Rectal smooth muscle tissue (tissue), 1 donor: ENCODE results near the gene HELZ.

Experiments used
- H3K27ac ChIP-seq: one replicate; pipeline ENCODE4 v1.7.0; 2013; ENCODE audit warnings: low read depth, low read length, inconsistent platforms
- H3K27me3 ChIP-seq: one replicate; pipeline ENCODE4 v1.7.0; 2013; ENCODE audit warnings: low read length; ENCODE audit not compliant: control insufficient read depth, insufficient read depth
- H3K36me3 ChIP-seq: one replicate; pipeline ENCODE4 v1.7.0; 2013; ENCODE audit warnings: low read length; ENCODE audit not compliant: control insufficient read depth, insufficient read depth
- H3K4me1 ChIP-seq: one replicate; pipeline ENCODE4 v1.7.0; 2013; ENCODE audit warnings: low read length; ENCODE audit not compliant: control insufficient read depth, insufficient read depth
- H3K4me3 ChIP-seq: one replicate; pipeline ENCODE4 v1.7.0; 2013; ENCODE audit warnings: low read length
- H3K9ac ChIP-seq: one replicate; pipeline ENCODE4 v1.7.0; 2013; ENCODE audit warnings: low read length

The HELZ gene

GRCh38 chr17:67241719-67242341, 3.2 kb downstream of the HELZ start:
- H3K27me3 ChIP-seq: no peaks in the 10 kb centered on the region
- no peak overlapping the region for H3K27ac ChIP-seq
- H3K4me1 ChIP-seq: peaks cover 20% of the 10 kb centered on the region
- peaks cover 4% of the 10 kb centered on the region for H3K36me3 ChIP-seq
- H3K4me3 ChIP-seq: no peak overlapping the region
- no peak overlapping the region for H3K9ac ChIP-seq

GRCh38 chr17:67239597-67239996, 5.4 kb downstream of the HELZ start:
- peaks cover 11% of the 10 kb centered on the region for H3K36me3 ChIP-seq
- H3K4me1 ChIP-seq: peaks cover 20% of the 10 kb centered on the region
- H3K9ac ChIP-seq: no peak overlapping the region
- H3K27ac ChIP-seq: no peak overlapping the region
- H3K27me3 ChIP-seq: no peaks in the 10 kb centered on the region
- H3K4me3 ChIP-seq: no peak overlapping the region

DNA sequence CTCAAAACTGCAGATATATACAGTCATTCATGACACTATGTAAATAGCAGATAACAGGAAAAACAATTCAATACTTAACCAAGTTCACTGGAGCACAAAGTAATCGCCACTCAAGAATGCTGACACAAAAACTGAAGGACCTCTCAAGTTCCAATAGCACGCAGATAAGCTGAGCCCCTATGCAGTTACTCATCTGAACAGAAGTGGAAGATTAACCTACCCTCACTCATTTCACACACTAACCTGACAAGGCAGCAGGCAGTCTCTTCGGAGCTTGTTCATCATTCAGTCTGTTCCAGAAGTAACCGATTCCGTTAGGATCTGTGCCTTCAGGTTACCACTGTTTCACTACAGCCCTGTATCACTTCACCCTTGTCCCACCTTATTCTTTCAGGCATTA, 6.0 kb downstream of the HELZ start:
- Histone ChIP-seq H3K4me1 (peaks cover 18% of the 10 kb centered on the region), H3K36me3 (peaks cover 11% of the 10 kb centered on the region), H3K4me3 (no peak overlapping the region), H3K27me3 (no peaks in the 10 kb centered on the region), H3K9ac (no peak overlapping the region), H3K27ac (no peak overlapping the region)

DNA sequence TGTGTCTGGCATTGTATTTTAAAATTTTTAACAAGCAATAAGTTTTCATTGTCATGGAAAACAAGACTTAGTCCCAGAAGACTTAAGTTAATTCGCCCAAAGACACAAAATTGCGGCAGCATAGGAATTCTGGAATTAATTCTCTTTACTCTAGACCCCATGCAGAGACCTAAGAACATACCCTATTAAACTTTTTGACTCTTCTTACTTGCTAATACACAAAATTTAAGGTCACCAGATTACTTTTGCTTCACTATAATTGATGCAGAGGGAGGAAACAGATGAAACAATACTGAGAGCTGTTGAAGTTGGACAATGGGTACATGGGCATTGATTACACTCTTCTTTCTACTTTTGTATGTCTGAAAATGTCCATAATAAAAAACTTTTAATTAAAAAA, 12.6 kb downstream of the HELZ start:
- H3K36me3 ChIP-seq: peaks cover 11% of the 10 kb centered on the region

GRCh38 chr17:67229109-67229955, 15.7 kb downstream of the HELZ start:
- Histone ChIP-seq H3K4me3 (no peak overlapping the region), H3K27me3 (no peaks in the 10 kb centered on the region), H3K9ac (no peak overlapping the region), H3K36me3 (no peaks in the 10 kb centered on the region), H3K27ac (no peak overlapping the region), H3K4me1 (no peaks in the 10 kb centered on the region)

More for the DNA sequence above, 12.6 kb downstream of the HELZ start:
- Histone ChIP-seq H3K27ac (no peak overlapping the region), H3K9ac (no peak overlapping the region), H3K4me1 (no peaks in the 10 kb centered on the region), H3K27me3 (no peaks in the 10 kb centered on the region), H3K4me3 (no peak overlapping the region)

- H3K4me3 ChIP-seq: no peak overlapping the region
- H3K4me1 ChIP-seq: no peaks in the 10 kb centered on the region
- no peaks in the 10 kb centered on the region for H3K27me3 ChIP-seq
- H3K27ac ChIP-seq: no peak overlapping the region
- no peak overlapping the region for H3K9ac ChIP-seq
- H3K36me3 ChIP-seq: no peaks in the 10 kb centered on the region
Measured at GRCh38 chr17:67227488-67227887, 17.5 kb downstream of the HELZ start.

DNA sequence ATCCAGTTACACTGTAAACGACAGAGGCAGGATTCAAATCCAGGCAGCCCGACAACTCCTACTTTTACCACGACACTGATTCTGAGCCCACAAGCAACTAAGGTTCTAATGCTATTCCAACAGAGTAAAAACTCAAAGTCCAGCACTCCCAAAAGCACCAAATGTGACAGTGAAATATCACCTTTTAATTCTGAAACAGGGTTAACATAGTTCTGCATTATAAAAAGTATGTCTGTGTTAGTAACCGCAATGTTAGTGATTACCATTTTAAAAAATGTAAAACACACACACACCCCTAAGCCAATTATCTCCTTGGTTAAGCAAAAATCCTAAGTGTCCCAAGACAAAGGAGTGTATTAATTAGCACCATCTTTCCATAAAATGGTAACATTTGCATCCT, 19.7 kb downstream of the HELZ start:
- Histone ChIP-seq H3K27ac (no peak overlapping the region), H3K27me3 (no peaks in the 10 kb centered on the region), H3K36me3 (no peaks in the 10 kb centered on the region), H3K4me3 (no peak overlapping the region), H3K9ac (no peak overlapping the region), H3K4me1 (no peaks in the 10 kb centered on the region)

DNA sequence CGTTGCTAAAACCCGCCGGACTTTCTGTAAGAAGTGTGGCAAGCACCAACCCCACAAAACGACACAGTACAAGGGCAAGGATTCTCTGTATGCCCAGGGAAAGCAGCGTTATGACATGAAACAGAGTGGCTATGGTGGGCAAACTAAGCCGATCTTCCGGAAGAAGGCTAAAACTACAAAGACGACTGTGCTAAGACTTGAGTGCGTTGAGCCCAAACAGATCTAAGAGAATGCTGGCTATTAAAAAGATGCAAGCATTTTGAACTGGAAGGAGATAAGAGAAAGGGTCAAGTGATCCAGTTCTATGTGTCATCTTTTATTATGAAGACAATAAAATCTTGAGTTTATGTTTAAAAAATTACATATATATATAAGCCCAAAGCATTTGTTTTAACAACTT, 20.3 kb downstream of the HELZ start:
- peaks cover 3% of the 10 kb centered on the region for H3K36me3 ChIP-seq
- no peak overlapping the region for H3K27ac ChIP-seq
- H3K4me1 ChIP-seq: no peaks in the 10 kb centered on the region
- no peak overlapping the region for H3K9ac ChIP-seq
- no peak overlapping the region for H3K4me3 ChIP-seq
- no peaks in the 10 kb centered on the region for H3K27me3 ChIP-seq

DNA sequence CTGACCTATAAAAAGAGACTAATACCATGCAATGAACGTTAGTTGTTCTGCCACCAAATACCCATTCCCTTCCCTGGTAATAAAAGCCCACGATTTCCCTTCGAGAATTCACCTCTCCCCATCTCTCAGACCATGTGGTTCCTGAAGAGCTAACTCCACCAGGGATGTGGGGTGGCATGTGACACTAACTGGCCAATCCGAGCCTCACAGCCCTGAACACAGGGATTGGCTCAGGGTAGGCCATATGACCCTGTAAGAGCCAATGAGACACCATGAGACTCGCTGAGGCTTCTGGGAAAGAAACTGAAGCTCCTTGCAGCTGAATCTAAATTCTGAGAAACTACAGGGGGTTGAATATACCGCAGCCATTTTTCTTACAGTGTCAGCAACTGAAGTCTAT, 21.1 kb downstream of the HELZ start:
- Histone ChIP-seq H3K36me3 (peaks cover 3% of the 10 kb centered on the region), H3K4me1 (no peaks in the 10 kb centered on the region), H3K27ac (no peak overlapping the region), H3K27me3 (no peaks in the 10 kb centered on the region), H3K9ac (no peak overlapping the region), H3K4me3 (no peak overlapping the region)

GRCh38 chr17:67221062-67221998, 23.7 kb downstream of the HELZ start:
- H3K9ac ChIP-seq: no peak overlapping the region
- H3K27ac ChIP-seq: no peak overlapping the region
- no peaks in the 10 kb centered on the region for H3K27me3 ChIP-seq
- H3K4me1 ChIP-seq: no peaks in the 10 kb centered on the region
- H3K36me3 ChIP-seq: peaks cover 7% of the 10 kb centered on the region
- no peak overlapping the region for H3K4me3 ChIP-seq

DNA sequence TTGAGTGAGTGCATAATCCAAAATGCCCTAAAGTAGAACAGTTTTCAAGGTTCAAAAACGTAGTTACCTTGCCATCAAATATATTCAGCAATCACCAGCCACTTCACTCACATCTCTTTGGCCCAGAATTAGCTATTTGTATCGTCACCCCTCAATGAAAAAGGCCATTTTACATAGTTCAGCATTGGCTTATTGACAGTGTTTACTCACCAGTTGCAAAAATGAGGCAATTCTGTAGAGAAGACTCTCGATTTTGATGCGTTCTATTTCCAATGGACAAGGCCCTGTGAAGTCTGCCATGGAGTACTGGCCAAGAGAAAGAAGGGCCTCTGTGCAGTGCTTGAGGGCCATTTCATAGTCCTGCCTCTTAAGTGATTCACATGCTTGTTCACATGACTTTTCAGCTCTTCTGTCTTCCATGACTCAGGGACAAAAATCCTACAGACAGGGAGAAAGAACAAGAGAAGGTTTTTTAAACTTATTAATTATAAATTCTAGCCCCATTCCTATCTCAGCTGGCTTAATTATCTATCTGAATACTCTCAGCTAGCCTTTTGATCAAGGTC, 26.5 kb downstream of the HELZ start:
- H3K4me3 ChIP-seq: no peak overlapping the region
- H3K9ac ChIP-seq: no peak overlapping the region
- H3K27me3 ChIP-seq: no peaks in the 10 kb centered on the region
- H3K27ac ChIP-seq: no peak overlapping the region
- H3K36me3 ChIP-seq: peaks cover 7% of the 10 kb centered on the region
- H3K4me1 ChIP-seq: no peaks in the 10 kb centered on the region

DNA sequence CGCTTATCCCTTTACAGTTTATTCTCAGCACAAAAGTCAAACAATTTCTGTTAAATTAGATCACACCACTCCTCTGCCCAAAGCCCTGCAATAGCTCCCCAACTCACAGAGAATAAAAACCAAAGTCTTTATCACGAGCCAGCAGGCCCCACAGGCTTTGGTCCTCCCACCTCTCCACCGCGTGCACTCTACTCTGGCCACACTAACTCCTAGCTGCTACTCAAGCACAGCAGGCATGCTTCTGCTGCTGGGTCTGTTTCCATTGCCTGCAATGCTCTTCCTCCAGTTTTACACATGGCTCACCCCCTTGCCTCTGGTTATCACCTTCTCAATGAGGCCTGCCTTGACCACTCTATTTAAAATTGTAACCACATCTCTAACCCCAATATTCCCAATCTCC, 27.6 kb downstream of the HELZ start:
- H3K4me1 ChIP-seq: no peaks in the 10 kb centered on the region

More for the DNA sequence above, 27.6 kb downstream of the HELZ start:
- Histone ChIP-seq H3K36me3 (peaks cover 7% of the 10 kb centered on the region), H3K27ac (no peak overlapping the region), H3K4me3 (no peak overlapping the region), H3K9ac (no peak overlapping the region), H3K27me3 (no peaks in the 10 kb centered on the region)
